Right atrium auricular region (tissue), 2 donors: ENCODE results near the gene ZWILCH. TPM values are rescaled to one million over a fixed set of nuclear protein-coding genes. Genes with fewer than 3 reads are reported as not detected.

Experiments
- DNase-seq: peaks from one replicate; pipeline ENCODE4 v3.0.0-alpha.2; 2019; ENCODE audit warnings: low spot score
- H3K27ac ChIP-seq, 2 donors: fragments of 200-600 bp; sonication (generic); 1 replicate in 1 of 2; 2 replicates in 1 of 2; pipeline ENCODE4 v1.5.1; 2016 to 2019
- H3K27me3 ChIP-seq, 2 donors: fragments of 200-600 bp; sonication (generic); one replicate each; pipeline versions ENCODE4 v1.5.1 to v1.6.0; 2017 to 2019
- H3K36me3 ChIP-seq: fragments of 200-600 bp; sonication (generic); one replicate; pipeline ENCODE4 v1.5.1; 2016
- H3K4me1 ChIP-seq, 2 donors: fragments of 200-600 bp; sonication (generic); one replicate each; pipeline versions ENCODE4 v1.5.1 to v1.6.0; 2017 to 2019
- H3K4me3 ChIP-seq, 2 donors: fragments of 200-600 bp; sonication (generic); 1 replicate in 1 of 2; 2 replicates in 1 of 2; pipeline ENCODE4 v1.5.1; 2017 to 2019; ENCODE audit warnings: mild to moderate bottlenecking in 1 of 2, moderate library complexity in 1 of 2
- H3K9me3 ChIP-seq, 2 donors: fragments of 200-600 bp; sonication (generic); one replicate each; pipeline ENCODE4 v1.5.1; 2019
- CTCF ChIP-seq, 2 donors: fragments of 200-600 bp; sonication (generic); IDR thresholded peaks; one replicate each; pipeline ENCODE4 v1.5.1; 2019; ENCODE audit warnings: antibody characterized with exemption in 2 of 2
- total RNA-seq, 2 donors: library from RNA; depleted of rRNA; stranded (reverse); fragments of >200 nt; gene quantifications; one replicate each; pipeline ENCODE4 v1.1.0, GENCODE V29; 2016

The ZWILCH gene
- total RNA-seq, 2 donors from 2014 or later = 0.89 to 0.98 TPM

GRCh38 chr15:66503780-66504562 is 1.2 kb upstream of the ZWILCH start:
- no peaks in the 10 kb centered on the region for H3K9me3 ChIP-seq
- DNase-seq = no peak

GRCh38 chr15:66505430-66505811 is 295 bp downstream of the ZWILCH start:
- no peaks in the 10 kb centered on the region for H3K9me3 ChIP-seq
- DNase-seq = no peak
- peak overlapping the region; percentile 88 to 93 for H3K27ac ChIP-seq
- no peaks in the 10 kb centered on the region for H3K27me3 ChIP-seq
- H3K36me3 ChIP-seq = peaks cover 30% of the 10 kb centered on the region
- peaks cover 0 to 29% of the 10 kb centered on the region in 2 donors for H3K4me1 ChIP-seq
- no peak for TF ChIP-seq CTCF (IDR thresholded peaks at IDR 0.05)
- H3K4me3 ChIP-seq = peak overlapping the region; percentile 91 to 92

More at GRCh38 chr15:66503780-66504562, 1.2 kb upstream of the ZWILCH start:
- Histone ChIP-seq H3K4me1 (peaks cover 0 to 29% of the 10 kb centered on the region in 2 donors), H3K36me3 (peaks cover 44% of the 10 kb centered on the region), H3K27ac (peak overlapping the region; percentile 88 to 93), H3K4me3 (peak overlapping the region; percentile 91 to 92), H3K27me3 (no peaks in the 10 kb centered on the region)
- no peak for TF ChIP-seq CTCF (IDR thresholded peaks at IDR 0.05)

- Histone ChIP-seq H3K9me3 (no peaks in the 10 kb centered on the region), H3K4me1 (peaks cover 0 to 29% of the 10 kb centered on the region in 2 donors), H3K27ac (no peak overlapping the region), H3K36me3 (peaks cover 26% of the 10 kb centered on the region), H3K4me3 (peak overlapping the region; percentile 91 to 92), H3K27me3 (no peaks in the 10 kb centered on the region)
- no peak for TF ChIP-seq CTCF (IDR thresholded peaks at IDR 0.05)
- no peak for DNase-seq
Observed at GRCh38 chr15:66505818-66506217, 692 bp downstream of the ZWILCH start.

- H3K4me3 ChIP-seq = no peak overlapping the region
- H3K9me3 ChIP-seq = no peaks in the 10 kb centered on the region
- no peaks in the 10 kb centered on the region for H3K27me3 ChIP-seq
- no peak for DNase-seq
- no peak for TF ChIP-seq CTCF (IDR thresholded peaks at IDR 0.05)
- peaks cover under 1% of the 10 kb centered on the region for H3K36me3 ChIP-seq
- H3K4me1 ChIP-seq = peaks cover 0 to 14% of the 10 kb centered on the region in 2 donors
- no peak overlapping the region for H3K27ac ChIP-seq
Observed at GRCh38 chr15:66508293-66508883, 3.3 kb downstream of the ZWILCH start.

- H3K4me3 ChIP-seq = no peak overlapping the region
- H3K27ac ChIP-seq = no peak overlapping the region
- no peaks in the 10 kb centered on the region for H3K27me3 ChIP-seq
- no peaks in the 10 kb centered on the region for H3K9me3 ChIP-seq
- TF ChIP-seq CTCF (IDR thresholded peaks at IDR 0.05) = no peak
- H3K36me3 ChIP-seq = no peaks in the 10 kb centered on the region
- no peaks in the 10 kb centered on the region for H3K4me1 ChIP-seq
- no peak for DNase-seq
Observed at GRCh38 chr15:66514586-66514985, 9.5 kb downstream of the ZWILCH start.
